Measurements from ENCODE around the gene ARHGEF7. TPM values are rescaled to one million over a fixed set of nuclear protein-coding genes. Genes with fewer than 3 reads are reported as not detected.

Gene ARHGEF7
- total RNA-seq, 2 donors from 2014 or later: 46.7 to 50.7 TPM

- intact Hi-C loops (cut with DNase I): no loop called here
- H3K27me3 ChIP-seq: no peaks in the 10 kb centered on the region
- H3K27ac ChIP-seq: no peak overlapping the region
- no peak overlapping the region for H3K4me3 ChIP-seq
- no peaks in the 10 kb centered on the region for H3K4me1 ChIP-seq
- DNase-seq: no peak
- no peak for TF ChIP-seq CTCF (IDR thresholded peaks at IDR 0.05)
- no peaks in the 10 kb centered on the region for H3K9me3 ChIP-seq
- no peak overlapping the region for H3K9ac ChIP-seq (ENCODE audit: low read depth in 2 of 2, low read length in 2 of 2)
- no peaks in the 10 kb centered on the region for H3K36me3 ChIP-seq
These were observed 30.0 kb downstream of the ARHGEF7 start for GRCh38 chr13:111145071-111145470.

GRCh38 chr13:111145506-111145905 lies 30.4 kb downstream of the ARHGEF7 start:
- Histone ChIP-seq H3K36me3 (no peaks in the 10 kb centered on the region), H3K4me1 (no peaks in the 10 kb centered on the region), H3K9me3 (no peaks in the 10 kb centered on the region), H3K9ac (ENCODE audit: low read depth in 2 of 2, low read length in 2 of 2) (no peak overlapping the region), H3K27ac (no peak overlapping the region), H3K4me3 (no peak overlapping the region), H3K27me3 (no peaks in the 10 kb centered on the region)
- DNase-seq: no peak
- intact Hi-C loops (cut with DNase I): no loop called here
- no peak for TF ChIP-seq CTCF (IDR thresholded peaks at IDR 0.05)

- Histone ChIP-seq H3K27me3 (no peaks in the 10 kb centered on the region), H3K9ac (ENCODE audit: low read depth in 2 of 2, low read length in 2 of 2) (peak overlapping the region; percentile 73 to 88), H3K27ac (peak overlapping the region; percentile 99), H3K9me3 (no peaks in the 10 kb centered on the region), H3K4me1 (peaks cover 11% of the 10 kb centered on the region), H3K4me3 (peak overlapping the region; percentile 88), H3K36me3 (no peaks in the 10 kb centered on the region)
- intact Hi-C loops (cut with DNase I): loop anchor here (5.0 to 10.0 kb wide), 2 partner anchors 62 to 436 kb away; no protein-coding TSS in a partner anchor
- peak; percentile 34 for DNase-seq
- TF ChIP-seq CTCF (IDR thresholded peaks at IDR 0.05): no peak
These were observed 37.7 kb downstream of the ARHGEF7 start for GRCh38 chr13:111152844-111153243.

GRCh38 chr13:111153279-111153976 lies 38.3 kb downstream of the ARHGEF7 start:
- no peaks in the 10 kb centered on the region for H3K36me3 ChIP-seq
- peak; percentile 94 for DNase-seq
- H3K4me1 ChIP-seq: peaks cover 11% of the 10 kb centered on the region
- H3K4me3 ChIP-seq: peak overlapping the region; percentile 88
- H3K9ac ChIP-seq (ENCODE audit: low read depth in 2 of 2, low read length in 2 of 2): peak overlapping the region; percentile 73 to 88
- peak overlapping the region; percentile 99 for H3K27ac ChIP-seq
- no peaks in the 10 kb centered on the region for H3K27me3 ChIP-seq
- intact Hi-C loops (cut with DNase I): loop anchor here (5.0 to 10.0 kb wide), 2 partner anchors 61 to 436 kb away; no protein-coding TSS in a partner anchor
- no peaks in the 10 kb centered on the region for H3K9me3 ChIP-seq
- no peak for TF ChIP-seq CTCF (IDR thresholded peaks at IDR 0.05)

- Histone ChIP-seq H3K9ac (ENCODE audit: low read depth in 2 of 2, low read length in 2 of 2) (peak overlapping the region; percentile 73 to 88), H3K9me3 (no peaks in the 10 kb centered on the region), H3K4me3 (peak overlapping the region; percentile 88), H3K36me3 (no peaks in the 10 kb centered on the region), H3K27ac (peak overlapping the region; percentile 99), H3K4me1 (peaks cover 11% of the 10 kb centered on the region), H3K27me3 (no peaks in the 10 kb centered on the region)
- TF ChIP-seq CTCF (IDR thresholded peaks at IDR 0.05): no peak
- DNase-seq: peak; percentile 52
- intact Hi-C loops (cut with DNase I): loop anchor here (5.0 to 10.0 kb wide), 2 partner anchors 61 to 437 kb away; no protein-coding TSS in a partner anchor
These were observed 38.8 kb downstream of the ARHGEF7 start for GRCh38 chr13:111153977-111154332.
